SK-N-SH (cell line): ENCODE measurements around the gene CASS4. TPM values are rescaled to one million over a fixed set of nuclear protein-coding genes. Genes with fewer than 3 reads are reported as not detected.

ENCODE experiments used
- CTCF ChIA-PET: fragments of 300-600, 350-600 bp; formaldehyde crosslinking; extraction: SDS; loops from one replicate; lab custom pipeline; 2021; lab: Yijun Ruan, JAX
- POLR2A ChIA-PET: fragments of 350-600 bp; sonication (Branson Sonifier 250); formaldehyde crosslinking; extraction: SDS; loops from one replicate; lab custom pipeline; 2020; ENCODE audit warnings: antibody characterized with exemption, inconsistent platforms; lab: Yijun Ruan, JAX
- DNase-seq: peaks from one replicate; pipeline ENCODE4 v3.0.0; 2012
- H2AFZ ChIP-seq: fragments of 200-600 bp; sonication (generic); 2 replicates; pipeline ENCODE4 v1.8.1; 2016; ENCODE audit warnings: antibody characterized with exemption, mild to moderate bottlenecking, low read depth
- H3F3A ChIP-seq: fragments of 200-600 bp; sonication (generic); replicated peaks from 2 replicates; pipeline ENCODE3; 2016; ENCODE audit warnings: antibody characterized with exemption, mild to moderate bottlenecking; ENCODE audit not compliant: insufficient read depth
- H3K27ac ChIP-seq, 2 experiments: fragments of 200-500 bp in 1 of 2; fragments of 200-600 bp in 1 of 2; sonication (Bioruptor generic) in 1 of 2; sonication (generic), shearing (Covaris generic) in 1 of 2; 2 replicates each; pipeline versions ENCODE4 v1.5.1 to v1.6.1; 2014 to 2016; ENCODE audit warnings: low read depth in 2 of 2, inconsistent platforms in 1 of 2, low read length in 1 of 2, mild to moderate bottlenecking in 1 of 2, mixed read lengths in 1 of 2
- H3K27me3 ChIP-seq: fragments of 200-600 bp; sonication (generic), shearing (Covaris generic); 2 replicates; pipeline ENCODE4 v1.6.1; 2016; ENCODE audit warnings: mixed run types; ENCODE audit not compliant: insufficient read depth
- H3K36me3 ChIP-seq, 2 experiments: fragments of 200-500 bp in 1 of 2; fragments of 200-600 bp in 1 of 2; sonication (Bioruptor generic) in 1 of 2; sonication (generic) in 1 of 2; replicated peaks in 1 of 2; 2 replicates each; pipeline versions ENCODE3 to v1.5.1; 2014 to 2016; ENCODE audit warnings: low read length in 1 of 2, mild to moderate bottlenecking in 1 of 2; ENCODE audit not compliant: insufficient read depth in 2 of 2, control insufficient read depth in 1 of 2
- H3K4me1 ChIP-seq, 2 experiments: fragments of 200-500 bp in 1 of 2; fragments of 200-600 bp in 1 of 2; sonication (Bioruptor generic) in 1 of 2; sonication (generic), shearing (Covaris generic) in 1 of 2; 2 replicates each; pipeline versions ENCODE4 v1.5.1 to v1.6.1; 2014 to 2016; ENCODE audit warnings: low read depth in 1 of 2, low read length in 1 of 2, mixed run types in 1 of 2; ENCODE audit not compliant: insufficient read depth in 2 of 2, control insufficient read depth in 1 of 2
- H3K4me2 ChIP-seq: fragments of 200-600 bp; sonication (generic), shearing (Covaris generic); 2 replicates; pipeline ENCODE4 v1.6.1; 2017; ENCODE audit warnings: mixed run types
- H3K4me3 ChIP-seq, 2 experiments: fragments of 200-500 bp in 1 of 2; fragments of 200-600 bp in 1 of 2; sonication (Bioruptor generic) in 1 of 2; sonication (generic), shearing (Covaris generic) in 1 of 2; 2 replicates each; pipeline versions ENCODE4 v1.5.1 to v1.8.1; 2014 to 2016; ENCODE audit warnings: low read depth in 2 of 2, inconsistent platforms in 1 of 2, low read length in 1 of 2, mild to moderate bottlenecking in 1 of 2, mixed read lengths in 1 of 2, moderate library complexity in 1 of 2
- H3K79me2 ChIP-seq: fragments of 200-600 bp; sonication (generic); 2 replicates; pipeline ENCODE4 v1.8.1; 2017; ENCODE audit warnings: mild to moderate bottlenecking; ENCODE audit not compliant: insufficient read depth
- H3K9ac ChIP-seq: fragments of 200-600 bp; sonication (generic); 2 replicates; pipeline ENCODE4 v1.6.1; 2017; ENCODE audit warnings: mixed run types
- H3K9me2 ChIP-seq: fragments of 200-600 bp; sonication (generic); 2 replicates; pipeline ENCODE4 v1.6.1; 2017; ENCODE audit warnings: mixed run types
- H3K9me3 ChIP-seq: fragments of 200-600 bp; sonication (generic); 2 replicates; pipeline ENCODE4 v1.6.1; 2017; ENCODE audit warnings: mixed run types, mild to moderate bottlenecking, moderate library complexity
- H4K20me1 ChIP-seq: fragments of 200-600 bp; sonication (generic); 2 replicates; pipeline ENCODE4 v1.6.1; 2017; ENCODE audit warnings: mild to moderate bottlenecking, mixed run types; ENCODE audit not compliant: insufficient read depth
- CHD2 ChIP-seq: fragments of 150-350 bp; IDR thresholded peaks from 2 replicates; pipeline ENCODE4 v1.6.1; 2018; ENCODE audit warnings: low read length; ENCODE audit not compliant: partially characterized antibody
- FOXJ3 ChIP-seq: sonication (generic); formaldehyde crosslinking; IDR thresholded peaks from 2 replicates; pipeline ENCODE4 v1.5.1; 2020; ENCODE audit warnings: mild to moderate bottlenecking, missing genetic modification reagents
- FOXM1 ChIP-seq: IDR thresholded peaks from 2 replicates; pipeline ENCODE4 v1.4.0; 2012; ENCODE audit warnings: low read depth, mild to moderate bottlenecking
- GATA2 ChIP-seq: sonication (generic); formaldehyde crosslinking; IDR thresholded peaks from 2 replicates; pipeline ENCODE4 v1.5.0; 2020; ENCODE audit warnings: mild to moderate bottlenecking, missing genetic modification reagents
- IRF3 ChIP-seq: fragments of 150-350 bp; IDR thresholded peaks from 2 replicates; pipeline ENCODE4 v1.6.1; 2016; ENCODE audit warnings: mild to moderate bottlenecking, low read depth, low read length
- NRF1 ChIP-seq: IDR thresholded peaks from 2 replicates; pipeline ENCODE4 v1.6.1; 2012; ENCODE audit warnings: low read depth, mild to moderate bottlenecking, low read length
- RCOR1 ChIP-seq: fragments of 150-350 bp; IDR thresholded peaks from 2 replicates; pipeline ENCODE4 v1.6.1; 2017; ENCODE audit warnings: antibody characterized with exemption, low read length
- REST ChIP-seq: IDR thresholded peaks from 2 replicates; pipeline ENCODE4 v1.6.1; 2012; ENCODE audit warnings: mild to moderate bottlenecking, low read depth, low read length, moderate library complexity
- SIN3A ChIP-seq: IDR thresholded peaks from 2 replicates; pipeline ENCODE4 v1.6.1; 2012; ENCODE audit warnings: low read depth, mild to moderate bottlenecking, low read length, moderate library complexity, borderline replicate concordance
- SMC3 ChIP-seq: IDR thresholded peaks from 2 replicates; pipeline ENCODE4 v1.6.1; 2012; ENCODE audit warnings: low read depth, low read length, improper control_type of control experiment
- TAF1 ChIP-seq: IDR thresholded peaks from 2 replicates; pipeline ENCODE4 v1.6.1; 2012; ENCODE audit warnings: low read depth, mild to moderate bottlenecking, low read length, moderate library complexity, borderline replicate concordance
- TEAD4 ChIP-seq: IDR thresholded peaks from 2 replicates; pipeline ENCODE4 v1.4.0; 2012; ENCODE audit warnings: mild to moderate bottlenecking, borderline replicate concordance; ENCODE audit not compliant: insufficient read depth
- USF1 ChIP-seq: IDR thresholded peaks from 2 replicates; pipeline ENCODE4 v1.4.0; 2012; ENCODE audit warnings: low read depth, borderline replicate concordance
- WGBS: methylation state at CpG from one replicate; pipeline ENCODE4 v1.1.6; 2017; ENCODE audit warnings: low lambda C conversion rate; 5-methylcytosine and 5-hydroxymethylcytosine counted together
- polyA plus RNA-seq, 3 experiments: library from polyadenylated mRNA; depleted of rRNA; stranded (reverse); fragments of >200 nt; gene quantifications; 2 replicates each; pipeline ENCODE4 v1.2.3, GENCODE V29; 2012
- TF ChIP-seq, protein P1 (sequence below): IDR thresholded peaks from 2 replicates; pipeline ENCODE4; 2012
- TF ChIP-seq, protein P2 (sequence below): IDR thresholded peaks from 2 replicates; pipeline ENCODE4 v1.4.0; 2012; ENCODE audit warnings: low read depth, borderline replicate concordance
- TF ChIP-seq, protein P3 (sequence below): fragments of 150-350 bp; IDR thresholded peaks from 2 replicates; pipeline ENCODE4 v1.6.1; 2017; ENCODE audit warnings: antibody characterized with exemption, low read length, low read depth, borderline replicate concordance

Gene CASS4
- polyA plus RNA-seq, 1 of the 3 experiments (the other 2 are of a cell fraction) = not detected

DNA sequence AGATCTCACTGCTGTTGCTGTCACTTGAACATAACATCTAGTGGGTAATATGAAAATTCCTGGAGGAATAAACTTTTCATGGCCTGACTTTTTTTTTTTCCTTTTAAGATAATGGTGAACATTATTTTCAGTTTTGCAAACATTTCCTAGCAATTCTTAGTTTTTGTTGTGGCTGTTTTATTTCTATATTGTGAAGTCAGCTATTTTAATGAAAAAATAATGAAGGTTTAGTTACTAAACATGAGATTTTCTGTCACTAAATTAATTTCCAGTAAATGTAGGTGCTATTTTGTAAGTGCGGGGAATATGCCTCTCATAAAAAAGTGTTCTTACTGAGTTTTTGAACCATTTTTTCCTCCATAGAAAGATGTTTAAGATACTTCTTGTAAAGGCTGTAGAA is 89.1 kb downstream of the CASS4 start:
- H3K79me2 ChIP-seq = peaks cover 10% of the 10 kb centered on the region
- CTCF ChIA-PET = interaction anchor here (1.2 kb wide), 1 partner anchor 9 kb away, joined by 3 read pairs; no protein-coding TSS in a partner anchor
- no peak overlapping the region for H3K27ac ChIP-seq
- H3K4me3 ChIP-seq = no peak overlapping the region
- no peak overlapping the region for H2AFZ ChIP-seq
- no peak overlapping the region for H3K9ac ChIP-seq
- peaks cover 24 to 28% of the 10 kb centered on the region in 2 experiments for H3K36me3 ChIP-seq
- TF ChIP-seq USF1 = no peak
- TF ChIP-seq RCOR1 = no peak
- TF ChIP-seq SMC3 = no peak
- no peak for TF ChIP-seq NRF1
- TF ChIP-seq FOXM1 = no peak
- TF ChIP-seq, protein P1, sequence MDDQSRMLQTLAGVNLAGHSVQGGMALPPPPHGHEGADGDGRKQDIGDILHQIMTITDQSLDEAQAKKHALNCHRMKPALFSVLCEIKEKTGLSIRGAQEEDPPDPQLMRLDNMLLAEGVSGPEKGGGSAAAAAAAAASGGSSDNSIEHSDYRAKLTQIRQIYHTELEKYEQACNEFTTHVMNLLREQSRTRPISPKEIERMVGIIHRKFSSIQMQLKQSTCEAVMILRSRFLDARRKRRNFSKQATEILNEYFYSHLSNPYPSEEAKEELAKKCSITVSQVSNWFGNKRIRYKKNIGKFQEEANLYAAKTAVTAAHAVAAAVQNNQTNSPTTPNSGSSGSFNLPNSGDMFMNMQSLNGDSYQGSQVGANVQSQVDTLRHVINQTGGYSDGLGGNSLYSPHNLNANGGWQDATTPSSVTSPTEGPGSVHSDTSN = no peak
- no peak for TF ChIP-seq TEAD4
- no peak for TF ChIP-seq IRF3
- TF ChIP-seq, protein P2, sequence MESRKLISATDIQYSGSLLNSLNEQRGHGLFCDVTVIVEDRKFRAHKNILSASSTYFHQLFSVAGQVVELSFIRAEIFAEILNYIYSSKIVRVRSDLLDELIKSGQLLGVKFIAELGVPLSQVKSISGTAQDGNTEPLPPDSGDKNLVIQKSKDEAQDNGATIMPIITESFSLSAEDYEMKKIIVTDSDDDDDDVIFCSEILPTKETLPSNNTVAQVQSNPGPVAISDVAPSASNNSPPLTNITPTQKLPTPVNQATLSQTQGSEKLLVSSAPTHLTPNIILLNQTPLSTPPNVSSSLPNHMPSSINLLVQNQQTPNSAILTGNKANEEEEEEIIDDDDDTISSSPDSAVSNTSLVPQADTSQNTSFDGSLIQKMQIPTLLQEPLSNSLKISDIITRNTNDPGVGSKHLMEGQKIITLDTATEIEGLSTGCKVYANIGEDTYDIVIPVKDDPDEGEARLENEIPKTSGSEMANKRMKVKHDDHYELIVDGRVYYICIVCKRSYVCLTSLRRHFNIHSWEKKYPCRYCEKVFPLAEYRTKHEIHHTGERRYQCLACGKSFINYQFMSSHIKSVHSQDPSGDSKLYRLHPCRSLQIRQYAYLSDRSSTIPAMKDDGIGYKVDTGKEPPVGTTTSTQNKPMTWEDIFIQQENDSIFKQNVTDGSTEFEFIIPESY = no peak
- TF ChIP-seq, protein P3, sequence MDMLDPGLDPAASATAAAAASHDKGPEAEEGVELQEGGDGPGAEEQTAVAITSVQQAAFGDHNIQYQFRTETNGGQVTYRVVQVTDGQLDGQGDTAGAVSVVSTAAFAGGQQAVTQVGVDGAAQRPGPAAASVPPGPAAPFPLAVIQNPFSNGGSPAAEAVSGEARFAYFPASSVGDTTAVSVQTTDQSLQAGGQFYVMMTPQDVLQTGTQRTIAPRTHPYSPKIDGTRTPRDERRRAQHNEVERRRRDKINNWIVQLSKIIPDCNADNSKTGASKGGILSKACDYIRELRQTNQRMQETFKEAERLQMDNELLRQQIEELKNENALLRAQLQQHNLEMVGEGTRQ = no peak
- no peak for TF ChIP-seq REST
- TF ChIP-seq FOXJ3 = no peak
- TF ChIP-seq CHD2 = no peak
- TF ChIP-seq SIN3A = no peak
- TF ChIP-seq GATA2 = no peak
- TF ChIP-seq TAF1 = no peak
- H3F3A ChIP-seq = no peaks in the 10 kb centered on the region
- no peaks in the 10 kb centered on the region; the same call in 1 of the 2 replicates for H3K9me3 ChIP-seq
- H3K9me2 ChIP-seq = no peaks in the 10 kb centered on the region
- POLR2A ChIA-PET = no interaction called here
- no peaks in the 10 kb centered on the region for H3K27me3 ChIP-seq
- no peak for DNase-seq
- WGBS = 97% methylated on average over 1 of the region's 1 CpG
- H3K4me1 ChIP-seq = no peaks in the 10 kb centered on the region
- H3K4me2 ChIP-seq = no peak overlapping the region
- no peaks in the 10 kb centered on the region for H4K20me1 ChIP-seq
